ENCODE data around the gene PDZK1IP1. TPM values are rescaled to one million over a fixed set of nuclear protein-coding genes. Genes with fewer than 3 reads are reported as not detected.

Gene PDZK1IP1
- total RNA-seq, 1 donor from 2014 or later: not detected

DNA sequence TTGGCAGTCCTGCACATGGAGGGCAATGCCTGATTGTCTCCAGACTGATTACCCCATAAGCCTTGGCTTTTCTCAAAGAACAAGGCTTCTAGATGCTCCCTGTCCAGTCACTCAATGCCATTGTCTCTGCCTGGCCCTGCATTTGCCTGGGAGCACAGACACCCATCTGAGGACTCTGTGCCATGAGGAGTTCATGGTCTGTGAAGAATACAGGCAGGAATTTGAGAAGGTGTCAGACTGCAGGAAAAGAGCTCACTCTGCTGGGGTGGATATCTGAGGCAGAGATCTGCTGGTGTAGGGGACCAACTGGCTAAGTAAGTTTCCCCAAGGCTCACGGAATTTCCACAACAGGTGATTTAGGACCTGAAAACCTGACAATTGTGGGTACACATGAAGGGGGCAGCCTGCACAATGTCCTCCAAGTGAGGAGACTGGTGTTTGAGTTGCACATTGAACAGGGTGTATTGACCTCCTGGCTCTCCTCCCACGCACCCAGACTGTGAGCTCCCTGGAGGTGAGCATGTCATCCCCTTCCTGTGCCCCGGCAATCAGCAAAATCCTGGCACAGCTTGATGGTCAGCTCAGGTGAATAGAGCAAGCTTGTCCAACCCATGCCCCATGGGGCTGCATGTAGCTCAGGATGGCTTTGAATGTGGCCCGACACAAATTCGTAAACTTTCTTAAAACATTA, 51.8 kb downstream of the PDZK1IP1 start:
- Mint-ChIP-seq H3K27ac (ENCODE audit: unreplicated experiment) (no peak overlapping the region), H3K9me3 (ENCODE audit: unreplicated experiment) (no peaks in the 10 kb centered on the region), H3K36me3 (ENCODE audit: unreplicated experiment) (no peaks in the 10 kb centered on the region), H3K4me3 (ENCODE audit: unreplicated experiment) (no peak overlapping the region), H3K4me1 (ENCODE audit: unreplicated experiment) (no peaks in the 10 kb centered on the region), H3K27me3 (ENCODE audit: unreplicated experiment) (peaks cover 3% of the 10 kb centered on the region)
- TF ChIP-seq, protein P1, sequence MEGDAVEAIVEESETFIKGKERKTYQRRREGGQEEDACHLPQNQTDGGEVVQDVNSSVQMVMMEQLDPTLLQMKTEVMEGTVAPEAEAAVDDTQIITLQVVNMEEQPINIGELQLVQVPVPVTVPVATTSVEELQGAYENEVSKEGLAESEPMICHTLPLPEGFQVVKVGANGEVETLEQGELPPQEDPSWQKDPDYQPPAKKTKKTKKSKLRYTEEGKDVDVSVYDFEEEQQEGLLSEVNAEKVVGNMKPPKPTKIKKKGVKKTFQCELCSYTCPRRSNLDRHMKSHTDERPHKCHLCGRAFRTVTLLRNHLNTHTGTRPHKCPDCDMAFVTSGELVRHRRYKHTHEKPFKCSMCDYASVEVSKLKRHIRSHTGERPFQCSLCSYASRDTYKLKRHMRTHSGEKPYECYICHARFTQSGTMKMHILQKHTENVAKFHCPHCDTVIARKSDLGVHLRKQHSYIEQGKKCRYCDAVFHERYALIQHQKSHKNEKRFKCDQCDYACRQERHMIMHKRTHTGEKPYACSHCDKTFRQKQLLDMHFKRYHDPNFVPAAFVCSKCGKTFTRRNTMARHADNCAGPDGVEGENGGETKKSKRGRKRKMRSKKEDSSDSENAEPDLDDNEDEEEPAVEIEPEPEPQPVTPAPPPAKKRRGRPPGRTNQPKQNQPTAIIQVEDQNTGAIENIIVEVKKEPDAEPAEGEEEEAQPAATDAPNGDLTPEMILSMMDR (IDR thresholded peaks at IDR 0.05): no peak
- no peak for DNase-seq (ENCODE audit: extremely low spot score, unreplicated experiment)

GRCh38 chr1:47137198-47137597, 52.6 kb downstream of the PDZK1IP1 start, which contains the start of gene CYP4A22:
TSS of gene CYP4A22 (plus strand) at chr1:47137441. CDS start at chr1:47137486, 45 bp downstream.
- TF ChIP-seq, protein P1 (IDR thresholded peaks at IDR 0.05): no peak
- Mint-ChIP-seq H3K4me3 (ENCODE audit: unreplicated experiment) (no peak within 1 kb of the TSS), H3K27me3 (ENCODE audit: unreplicated experiment) (peaks cover 3% of the 10 kb centered on the region), H3K36me3 (ENCODE audit: unreplicated experiment) (no peaks in the 10 kb centered on the region), H3K4me1 (ENCODE audit: unreplicated experiment) (no peaks in the 10 kb centered on the region), H3K27ac (ENCODE audit: unreplicated experiment) (no peak within 1 kb of the TSS), H3K9me3 (ENCODE audit: unreplicated experiment) (no peaks in the 10 kb centered on the region)
- DNase-seq (ENCODE audit: extremely low spot score, unreplicated experiment): no peak

Other genes with a start within 250 kb of the PDZK1IP1 start
- not detected in 2 replicates for gene CYP4A11, start 248.6 kb downstream of the PDZK1IP1 start, total RNA-seq
- 0.38 and 0.89 TPM in 2 replicates for gene CYP4X1, start 166.4 kb downstream of the PDZK1IP1 start, total RNA-seq
- not detected in 2 replicates for gene CYP4Z1, start 122.8 kb downstream of the PDZK1IP1 start, total RNA-seq
- gene CYP4A22, start 52.6 kb downstream of the PDZK1IP1 start, total RNA-seq: not detected in 2 replicates
- gene TAL1, start 42.2 kb upstream of the PDZK1IP1 start, total RNA-seq: not detected in 2 replicates
- 4.7 and 5.6 TPM in 2 replicates for gene STIL, start 124.1 kb upstream of the PDZK1IP1 start, total RNA-seq
- 97.1 and 105 TPM in 2 replicates for gene CMPK1, start 143.8 kb upstream of the PDZK1IP1 start, total RNA-seq
- gene FOXE3, start 226.2 kb upstream of the PDZK1IP1 start, total RNA-seq: not detected in 2 replicates
- gene FOXD2, start 248.0 kb upstream of the PDZK1IP1 start, total RNA-seq: 1.0 and 1.5 TPM in 2 replicates

Data from osteocyte (in vitro differentiated cells).